HEK293 (cell line): ENCODE data around the gene ZNF410.

Experiments used
- CTCF ChIP-seq: fragments of 450-650 bp; formaldehyde crosslinking; IDR thresholded peaks from 2 replicates; pipeline ENCODE4 v1.5.1; 2016; ENCODE audit warnings: missing biosample characterization, missing genetic modification characterization
- KLF9 ChIP-seq: fragments of 450-650 bp; formaldehyde crosslinking; IDR thresholded peaks from 2 replicates; pipeline ENCODE4 v1.5.1; 2016; ENCODE audit warnings: missing biosample characterization, missing genetic modification characterization, low read depth
- PBX3 ChIP-seq: sonication (generic); formaldehyde crosslinking; IDR thresholded peaks from 2 replicates; pipeline ENCODE4 v1.8.1; 2022; ENCODE audit warnings: mild to moderate bottlenecking, moderate library complexity, missing genetic modification reagents
- ZNF24 ChIP-seq: fragments of 450-650 bp; formaldehyde crosslinking; IDR thresholded peaks from 2 replicates; pipeline ENCODE4 v1.5.1; 2016; ENCODE audit warnings: missing biosample characterization, missing genetic modification characterization
- ZNF777 ChIP-seq: fragments of 450-650 bp; formaldehyde crosslinking; IDR thresholded peaks from 2 replicates; pipeline ENCODE4 v1.5.1; 2017; ENCODE audit warnings: missing biosample characterization, missing genetic modification characterization, borderline replicate concordance

GRCh38 chr14:73870525-73871235, 16.0 kb upstream of the ZNF410 start:
- TF ChIP-seq PBX3 (CRISPR knock-in tag) (no peak), CTCF (tag by site-specific recombination) (no peak), ZNF777 (tag by site-specific recombination) (no peak), ZNF24 (tag by site-specific recombination) (no peak), KLF9 (tag by site-specific recombination) (no peak)
